ENCODE data around the gene ZNF236. TPM values are rescaled to one million over a fixed set of nuclear protein-coding genes. Genes with fewer than 3 reads are reported as not detected.

Gene ZNF236
- total and polyA plus RNA-seq, 11 donors: 1.9 to 17.0 (median 10.4) TPM

DNA sequence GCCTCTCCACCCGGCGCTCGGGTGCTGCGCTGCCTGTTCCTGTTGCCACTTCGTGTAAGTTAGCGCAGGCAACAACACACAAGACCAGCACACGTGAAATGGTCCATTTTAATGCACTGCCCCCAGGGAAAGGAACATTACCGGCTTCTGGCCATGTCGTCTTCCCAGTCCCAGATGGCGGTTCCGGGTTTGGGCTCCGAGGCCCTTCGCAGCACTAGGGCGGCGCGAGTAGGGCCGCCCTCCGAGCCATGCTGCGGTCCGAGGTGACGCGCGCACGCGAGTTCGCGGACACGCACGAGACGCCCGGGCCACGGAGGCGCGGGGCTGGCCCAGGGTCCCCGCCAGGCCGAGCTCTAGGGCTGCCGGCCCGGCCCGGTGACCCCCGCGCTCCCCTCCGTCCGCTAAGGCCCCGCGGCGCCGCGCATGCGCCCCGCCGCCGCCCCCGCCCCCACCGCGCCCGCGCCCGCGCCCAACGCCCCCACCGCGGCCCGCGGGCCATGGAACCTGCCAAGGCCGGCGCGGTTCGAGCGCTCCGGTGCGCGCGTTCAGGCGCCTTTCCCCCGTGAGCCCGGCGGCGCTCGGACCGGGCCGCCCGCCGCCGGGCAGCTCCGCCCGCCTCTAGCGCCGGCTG lies 367 bp upstream of the ZNF236 start:
- TF ChIP-seq, protein P1, sequence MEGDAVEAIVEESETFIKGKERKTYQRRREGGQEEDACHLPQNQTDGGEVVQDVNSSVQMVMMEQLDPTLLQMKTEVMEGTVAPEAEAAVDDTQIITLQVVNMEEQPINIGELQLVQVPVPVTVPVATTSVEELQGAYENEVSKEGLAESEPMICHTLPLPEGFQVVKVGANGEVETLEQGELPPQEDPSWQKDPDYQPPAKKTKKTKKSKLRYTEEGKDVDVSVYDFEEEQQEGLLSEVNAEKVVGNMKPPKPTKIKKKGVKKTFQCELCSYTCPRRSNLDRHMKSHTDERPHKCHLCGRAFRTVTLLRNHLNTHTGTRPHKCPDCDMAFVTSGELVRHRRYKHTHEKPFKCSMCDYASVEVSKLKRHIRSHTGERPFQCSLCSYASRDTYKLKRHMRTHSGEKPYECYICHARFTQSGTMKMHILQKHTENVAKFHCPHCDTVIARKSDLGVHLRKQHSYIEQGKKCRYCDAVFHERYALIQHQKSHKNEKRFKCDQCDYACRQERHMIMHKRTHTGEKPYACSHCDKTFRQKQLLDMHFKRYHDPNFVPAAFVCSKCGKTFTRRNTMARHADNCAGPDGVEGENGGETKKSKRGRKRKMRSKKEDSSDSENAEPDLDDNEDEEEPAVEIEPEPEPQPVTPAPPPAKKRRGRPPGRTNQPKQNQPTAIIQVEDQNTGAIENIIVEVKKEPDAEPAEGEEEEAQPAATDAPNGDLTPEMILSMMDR (IDR thresholded peaks at IDR 0.05): no peak
- TF ChIP-seq POLR2A (IDR thresholded peaks at IDR 0.05): peak in 1 of 2 donors; percentile 62
- Histone ChIP-seq H3K9me3 (no peaks in the 10 kb centered on the region), H3K27me3 (no peaks in the 10 kb centered on the region), H3K27ac (peak overlapping the region; percentile 93 to 99 (median 97)), H3K4me1 (peaks cover 5 to 45% (median 18%) of the 10 kb centered on the region in 12 donors), H3K36me3 (no peaks in the 10 kb centered on the region), H3K4me3 (peak overlapping the region; percentile 71 to 99 (median 94))
- intact Hi-C loops (cut with DNase I): loop anchor here in 1 of 10 donors (10.0 kb wide), 1 partner anchor 233 kb away; no protein-coding TSS in a partner anchor
- DNase-seq (peak; percentile 58 to 85 (median 68)), ATAC-seq (peak; percentile 52 to 78 (median 70))
- 0 to 1% (median 1%) methylated on average over 13 to 88 of the region's 88 CpGs for WGBS, 4 donors

DNA sequence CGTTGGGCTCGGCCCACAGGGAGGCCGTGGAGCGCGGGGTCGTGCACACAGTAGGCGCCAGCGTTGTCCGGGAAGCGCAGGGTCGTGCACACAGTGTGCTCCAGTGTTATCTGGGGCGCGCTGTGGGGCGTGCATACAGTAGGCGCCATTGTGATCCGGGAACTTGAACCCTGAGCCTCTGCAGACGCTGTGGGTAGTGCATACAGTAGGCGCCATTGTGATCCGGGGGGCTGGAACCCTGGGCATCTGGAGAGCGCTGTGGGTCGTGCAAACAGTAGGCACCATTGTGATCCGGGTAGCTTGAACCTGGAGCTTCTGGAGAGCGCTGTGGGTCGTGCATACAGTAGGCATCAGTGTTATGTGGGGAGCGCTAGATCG lies 793 bp downstream of the ZNF236 start:
- H3K4me3 ChIP-seq: peak overlapping the region; percentile 52 to 99 (median 79)
- H3K27me3 ChIP-seq: no peaks in the 10 kb centered on the region
- DNase-seq: peak in 3 of 5 donors; percentile 37 to 73 (median 38)
- H3K9me3 ChIP-seq: no peaks in the 10 kb centered on the region
- TF ChIP-seq POLR2A (IDR thresholded peaks at IDR 0.05): no peak
- TF ChIP-seq, protein P1 (IDR thresholded peaks at IDR 0.05): no peak
- peak overlapping the region; percentile 78 to 99 (median 94) for H3K27ac ChIP-seq
- ATAC-seq: peak in 3 of 4 donors; percentile 1 to 19 (median 1)
- peaks cover 5 to 45% (median 21%) of the 10 kb centered on the region in 12 donors for H3K4me1 ChIP-seq
- intact Hi-C loops (cut with DNase I): loop anchor here in 1 of 10 donors (10.0 kb wide), 1 partner anchor 232 kb away; no protein-coding TSS in a partner anchor
- no peaks in the 10 kb centered on the region for H3K36me3 ChIP-seq
- 7 to 27% (median 12%) methylated on average over 9 to 26 of the region's 26 CpGs for WGBS, 4 donors

DNA sequence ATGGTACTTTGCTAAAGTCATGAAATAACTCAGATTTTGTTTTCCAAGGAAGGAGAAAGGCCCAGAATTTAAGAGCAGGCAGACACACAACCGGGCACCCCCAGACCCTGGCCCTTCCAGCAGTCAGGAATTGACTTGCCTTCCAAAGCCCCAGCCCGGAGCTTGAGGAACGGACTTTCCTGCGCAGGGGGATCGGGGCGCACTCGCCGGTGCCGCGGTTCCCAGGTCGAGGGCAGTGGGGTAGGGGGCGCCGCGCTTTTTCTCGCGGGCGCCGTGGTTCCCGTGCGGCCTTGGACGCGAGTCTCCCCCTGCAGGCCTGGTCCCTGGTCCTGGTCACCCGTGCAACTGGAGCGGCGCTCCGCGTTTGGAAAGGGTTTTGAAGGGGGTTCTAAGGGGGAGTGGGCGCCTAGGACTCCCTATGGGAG lies 1.2 kb downstream of the ZNF236 start:
- H3K36me3 ChIP-seq: no peaks in the 10 kb centered on the region
- H3K27ac ChIP-seq: peak overlapping the region; percentile 36 to 99 (median 94)
- TF ChIP-seq, protein P1 (IDR thresholded peaks at IDR 0.05): peak in 3 of 12 donors; percentile 10 to 26 (median 14)
- TF ChIP-seq POLR2A (IDR thresholded peaks at IDR 0.05): no peak
- H3K9me3 ChIP-seq: no peaks in the 10 kb centered on the region
- no peak for ATAC-seq
- intact Hi-C loops (cut with DNase I): loop anchor here in 1 of 10 donors (10.0 kb wide), 1 partner anchor 231 kb away; no protein-coding TSS in a partner anchor
- peak overlapping the region in 11 of 12 donors; percentile 52 to 99 (median 81) for H3K4me3 ChIP-seq
- DNase-seq: peak in 1 of 5 donors; percentile 70
- H3K27me3 ChIP-seq: no peaks in the 10 kb centered on the region
- H3K4me1 ChIP-seq: peaks cover 5 to 44% (median 21%) of the 10 kb centered on the region in 12 donors
- WGBS, 4 donors: 37 to 62% (median 49%) methylated on average over 28 of the region's 28 CpGs

DNA sequence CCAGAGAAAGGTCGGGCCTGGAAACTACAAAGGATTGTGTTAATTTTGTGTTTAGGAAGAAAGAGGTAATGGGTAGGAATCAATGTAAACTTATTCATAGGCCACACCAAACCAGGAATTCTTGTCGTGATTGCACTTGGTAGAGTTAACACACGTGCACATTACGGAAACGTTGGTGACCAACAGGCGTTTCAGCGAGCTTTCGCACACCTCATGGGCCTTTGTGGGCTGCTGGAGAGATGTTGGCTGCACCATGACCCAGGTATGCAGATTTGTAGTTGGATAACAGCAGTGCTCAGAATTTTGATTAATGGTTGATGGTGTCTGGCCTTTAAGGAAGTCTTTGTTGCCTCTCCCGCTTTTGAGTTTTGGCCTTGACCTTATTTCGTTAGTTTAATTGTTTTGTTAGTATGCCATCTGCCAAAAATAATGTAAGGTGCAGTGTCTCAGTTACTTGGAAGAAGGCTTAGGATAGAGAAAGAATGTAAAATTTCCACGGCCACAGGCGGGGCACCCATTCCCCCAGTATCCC lies 1.9 kb downstream of the ZNF236 start:
- intact Hi-C loops (cut with DNase I): loop anchor here in 1 of 10 donors (10.0 kb wide), 1 partner anchor 231 kb away; no protein-coding TSS in a partner anchor
- Histone ChIP-seq H3K27ac (peak overlapping the region in 4 of 12 donors; percentile 36 to 99 (median 97)), H3K4me3 (peak overlapping the region in 4 of 12 donors; percentile 77 to 99 (median 88)), H3K27me3 (no peaks in the 10 kb centered on the region), H3K36me3 (no peaks in the 10 kb centered on the region), H3K9me3 (no peaks in the 10 kb centered on the region), H3K4me1 (peaks cover 5 to 38% (median 21%) of the 10 kb centered on the region in 12 donors)
- no peak for ATAC-seq
- no peak for DNase-seq
- TF ChIP-seq POLR2A (IDR thresholded peaks at IDR 0.05): no peak
- WGBS, 4 donors: 86 to 90% (median 87%) methylated on average over 12 of the region's 12 CpGs
